Neural progenitor cell (in vitro differentiated cells): ENCODE results near the gene MYH10. TPM values are rescaled to one million over a fixed set of nuclear protein-coding genes. Genes with fewer than 3 reads are reported as not detected.

Experiments
- DNase-seq: peaks from one replicate; pipeline ENCODE4 v3.0.0-alpha.2; 2016; ENCODE audit warnings: low spot score
- H2AFZ ChIP-seq: fragments of 200-600 bp; sonication (generic); replicated peaks from 2 replicates; pipeline ENCODE4 v1.6.1; 2016; ENCODE audit warnings: antibody characterized with exemption
- H3F3A ChIP-seq: fragments of 200-600 bp; sonication (generic); 2 replicates; pipeline ENCODE4 v1.6.1; 2016; ENCODE audit warnings: antibody characterized with exemption, low read depth
- H3K27ac ChIP-seq: fragments of 200-600 bp; sonication (generic); 2 replicates; pipeline ENCODE4 v1.5.1; 2016; ENCODE audit warnings: mild to moderate bottlenecking
- H3K27me3 ChIP-seq: fragments of 200-600 bp; sonication (generic); 2 replicates; pipeline ENCODE4 v1.6.1; 2016; ENCODE audit warnings: mild to moderate bottlenecking, moderate library complexity
- H3K36me3 ChIP-seq: fragments of 200-600 bp; sonication (generic); 2 replicates; pipeline ENCODE4 v1.5.1; 2016
- H3K4me1 ChIP-seq: fragments of 200-600 bp; sonication (generic); 2 replicates; pipeline ENCODE4 v1.6.1; 2016; ENCODE audit warnings: mixed run types
- H3K4me2 ChIP-seq: fragments of 200-600 bp; sonication (generic); 2 replicates; pipeline ENCODE4 v1.6.1; 2016
- H3K4me3 ChIP-seq: fragments of 200-600 bp; sonication (generic); 2 replicates; pipeline ENCODE4 v1.5.1; 2016
- H3K79me2 ChIP-seq: fragments of 200-600 bp; sonication (generic); 2 replicates; pipeline ENCODE4 v1.6.1; 2016; ENCODE audit warnings: low read depth
- H3K9ac ChIP-seq: fragments of 200-600 bp; sonication (generic); 2 replicates; pipeline ENCODE4 v1.6.1; 2016
- H3K9me3 ChIP-seq: fragments of 200-600 bp; sonication (generic); 2 replicates; pipeline ENCODE4 v1.5.1; 2016; ENCODE audit warnings: low read depth
- H4K20me1 ChIP-seq: fragments of 200-600 bp; sonication (generic); 2 replicates; pipeline ENCODE4 v1.6.1; 2016; ENCODE audit warnings: low read depth
- H3K27ac Mint-ChIP-seq: 3 replicates; pipeline ENCODE4 v1.8.0; 2021; ENCODE audit warnings: mixed read lengths
- H3K27me3 Mint-ChIP-seq: 2 replicates; pipeline ENCODE4 v1.8.0; 2022; ENCODE audit warnings: low read depth, mild to moderate bottlenecking, inconsistent platforms, moderate library complexity, mixed read lengths; ENCODE audit not compliant: insufficient read depth
- H3K36me3 Mint-ChIP-seq: 3 replicates; pipeline ENCODE4 v1.8.0; 2021; ENCODE audit warnings: mixed read lengths
- H3K4me1 Mint-ChIP-seq: 3 replicates; pipeline ENCODE4 v1.8.0; 2021; ENCODE audit warnings: mixed read lengths
- H3K4me3 Mint-ChIP-seq: 3 replicates; pipeline ENCODE4 v1.8.0; 2021; ENCODE audit warnings: mild to moderate bottlenecking, moderate library complexity, mixed read lengths
- H3K9me3 Mint-ChIP-seq: 3 replicates; pipeline ENCODE4 v1.8.0; 2020; ENCODE audit warnings: mixed read lengths
- EZH2 ChIP-seq: fragments of 200-600 bp; sonication (generic); IDR thresholded peaks from 2 replicates; pipeline ENCODE4 v1.6.1; 2017; ENCODE audit warnings: antibody characterized with exemption, mild to moderate bottlenecking, moderate library complexity
- EZH2phosphoT487 ChIP-seq: fragments of 200-600 bp; sonication (generic); IDR thresholded peaks from 2 replicates; pipeline ENCODE4 v1.6.1; 2017; ENCODE audit warnings: antibody characterized with exemption
- total RNA-seq: library from RNA; depleted of rRNA; stranded (reverse); fragments of >200 nt; gene quantifications from 2 replicates; pipeline ENCODE4 v1.2.3, GENCODE V29; 2015; ENCODE audit warnings: low replicate concordance
- TF ChIP-seq, protein P1 (sequence below): fragments of 200-600 bp; sonication (generic); IDR thresholded peaks from 2 replicates; pipeline ENCODE4 v1.5.1; 2017; ENCODE audit warnings: antibody characterized with exemption, mild to moderate bottlenecking

Gene MYH10
- total RNA-seq, 1 donor from 2014 or later: 213 TPM

DNA sequence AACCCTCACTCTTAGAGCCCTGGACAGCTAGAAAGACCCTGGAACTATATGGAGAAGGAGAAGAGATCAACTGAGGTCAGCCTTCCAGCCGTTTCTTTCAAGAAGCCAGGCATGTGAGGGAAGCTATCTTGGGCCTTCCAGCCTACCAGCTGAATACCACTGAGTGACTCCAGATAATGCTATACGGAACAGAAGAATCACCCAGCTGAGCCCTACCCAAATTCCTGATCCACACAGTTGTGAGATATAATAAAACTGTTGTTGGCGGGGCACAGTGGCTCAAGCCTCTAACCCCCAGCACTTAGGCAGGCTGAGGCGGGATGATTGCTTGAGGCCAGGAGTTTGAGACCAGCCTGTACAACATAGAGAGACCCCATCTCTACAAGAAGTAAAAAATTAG, 26.2 kb upstream of the MYH10 start:
- Histone ChIP-seq H3K4me3 (no peak overlapping the region), H2AFZ (no peak overlapping the region), H3K36me3 (no peaks in the 10 kb centered on the region), H3K9me3 (no peaks in the 10 kb centered on the region), H3K4me2 (no peak overlapping the region), H3K27ac (no peak overlapping the region), H4K20me1 (no peaks in the 10 kb centered on the region), H3K27me3 (no peaks in the 10 kb centered on the region), H3K9ac (no peak overlapping the region), H3K79me2 (no peaks in the 10 kb centered on the region), H3K4me1 (no peaks in the 10 kb centered on the region), H3F3A (no peaks in the 10 kb centered on the region)
- Mint-ChIP-seq H3K4me3 (peak overlapping the region; percentile 16), H3K36me3 (peaks cover 2% of the 10 kb centered on the region), H3K9me3 (peaks cover 10% of the 10 kb centered on the region), H3K27ac (no peak overlapping the region), H3K4me1 (no peaks in the 10 kb centered on the region), H3K27me3 (peaks cover 7% of the 10 kb centered on the region)
- no peak for DNase-seq
- TF ChIP-seq, protein P1, sequence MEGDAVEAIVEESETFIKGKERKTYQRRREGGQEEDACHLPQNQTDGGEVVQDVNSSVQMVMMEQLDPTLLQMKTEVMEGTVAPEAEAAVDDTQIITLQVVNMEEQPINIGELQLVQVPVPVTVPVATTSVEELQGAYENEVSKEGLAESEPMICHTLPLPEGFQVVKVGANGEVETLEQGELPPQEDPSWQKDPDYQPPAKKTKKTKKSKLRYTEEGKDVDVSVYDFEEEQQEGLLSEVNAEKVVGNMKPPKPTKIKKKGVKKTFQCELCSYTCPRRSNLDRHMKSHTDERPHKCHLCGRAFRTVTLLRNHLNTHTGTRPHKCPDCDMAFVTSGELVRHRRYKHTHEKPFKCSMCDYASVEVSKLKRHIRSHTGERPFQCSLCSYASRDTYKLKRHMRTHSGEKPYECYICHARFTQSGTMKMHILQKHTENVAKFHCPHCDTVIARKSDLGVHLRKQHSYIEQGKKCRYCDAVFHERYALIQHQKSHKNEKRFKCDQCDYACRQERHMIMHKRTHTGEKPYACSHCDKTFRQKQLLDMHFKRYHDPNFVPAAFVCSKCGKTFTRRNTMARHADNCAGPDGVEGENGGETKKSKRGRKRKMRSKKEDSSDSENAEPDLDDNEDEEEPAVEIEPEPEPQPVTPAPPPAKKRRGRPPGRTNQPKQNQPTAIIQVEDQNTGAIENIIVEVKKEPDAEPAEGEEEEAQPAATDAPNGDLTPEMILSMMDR: no peak
- TF ChIP-seq EZH2 (no peak), EZH2phosphoT487 (no peak)

DNA sequence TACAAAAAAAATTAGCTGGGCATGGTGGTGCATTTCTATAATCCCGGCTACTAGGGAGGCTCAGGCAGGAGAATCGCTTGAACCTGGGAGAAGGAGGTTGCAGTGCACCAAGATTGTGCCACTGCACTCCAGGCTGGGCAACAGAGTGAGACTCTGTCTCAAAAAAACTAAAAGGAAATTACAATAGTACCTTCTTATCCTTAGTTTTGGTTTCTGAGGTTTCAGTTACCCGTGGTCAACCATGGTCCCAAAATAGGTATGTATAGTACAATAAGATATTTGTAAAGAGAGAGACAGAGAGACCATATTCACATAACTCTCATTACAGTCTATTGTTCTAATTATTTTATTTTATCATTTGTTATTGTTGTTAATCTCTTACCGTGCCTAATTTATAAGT, 24.3 kb upstream of the MYH10 start:
- Histone ChIP-seq H3K9me3 (no peaks in the 10 kb centered on the region), H2AFZ (no peak overlapping the region), H3K27me3 (no peaks in the 10 kb centered on the region), H3K27ac (no peak overlapping the region), H3K4me1 (no peaks in the 10 kb centered on the region), H3K36me3 (no peaks in the 10 kb centered on the region), H4K20me1 (no peaks in the 10 kb centered on the region), H3K9ac (no peak overlapping the region), H3K79me2 (no peaks in the 10 kb centered on the region), H3K4me3 (no peak overlapping the region), H3F3A (no peaks in the 10 kb centered on the region), H3K4me2 (no peak overlapping the region)
- Mint-ChIP-seq H3K4me3 (no peak overlapping the region), H3K36me3 (peaks cover 2% of the 10 kb centered on the region), H3K4me1 (no peaks in the 10 kb centered on the region), H3K9me3 (peaks cover 10% of the 10 kb centered on the region), H3K27me3 (peaks cover 7% of the 10 kb centered on the region), H3K27ac (no peak overlapping the region)
- TF ChIP-seq, protein P1: no peak
- no peak for TF ChIP-seq EZH2phosphoT487
- no peak for TF ChIP-seq EZH2
- no peak for DNase-seq

DNA sequence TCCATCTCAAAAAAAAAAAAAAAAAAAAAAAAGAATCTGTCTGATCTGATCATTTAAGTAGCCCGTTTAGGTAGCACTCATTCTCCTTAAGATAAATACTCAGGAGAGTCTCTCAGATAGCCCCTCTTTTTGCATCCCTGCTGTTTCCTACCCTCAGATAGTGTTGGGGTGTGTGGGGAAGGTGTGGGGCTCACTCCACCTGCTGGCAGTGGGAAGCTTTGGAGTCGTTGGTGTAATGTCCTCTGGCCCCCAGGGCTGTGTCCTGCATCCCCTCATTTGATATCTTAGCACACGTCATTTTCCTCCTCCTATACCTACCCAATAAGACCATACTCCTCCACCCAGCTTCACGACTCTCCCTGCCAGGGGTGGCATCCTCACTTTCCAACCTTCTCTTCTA, 20.5 kb upstream of the MYH10 start:
- Mint-ChIP-seq H3K27ac (no peak overlapping the region), H3K4me3 (no peak overlapping the region), H3K9me3 (peaks cover 2% of the 10 kb centered on the region), H3K27me3 (peaks cover 3% of the 10 kb centered on the region), H3K36me3 (no peaks in the 10 kb centered on the region), H3K4me1 (no peaks in the 10 kb centered on the region)
- no peaks in the 10 kb centered on the region for H3K9me3 ChIP-seq
- H3K36me3 ChIP-seq: no peaks in the 10 kb centered on the region
- no peak overlapping the region for H3K4me2 ChIP-seq
- no peak overlapping the region for H2AFZ ChIP-seq
- H3K27ac ChIP-seq: no peak overlapping the region
- TF ChIP-seq EZH2 (no peak), EZH2phosphoT487 (no peak)
- TF ChIP-seq, protein P1: no peak
- no peaks in the 10 kb centered on the region for H3K79me2 ChIP-seq
- H3K9ac ChIP-seq: no peak overlapping the region
- no peak for DNase-seq
- H3K27me3 ChIP-seq: no peaks in the 10 kb centered on the region
- no peaks in the 10 kb centered on the region for H4K20me1 ChIP-seq
- no peaks in the 10 kb centered on the region for H3K4me1 ChIP-seq
- no peaks in the 10 kb centered on the region for H3F3A ChIP-seq
- H3K4me3 ChIP-seq: no peak overlapping the region
